ENCODE measurements around the gene APLF. TPM values are rescaled to one million over a fixed set of nuclear protein-coding genes. Genes with fewer than 3 reads are reported as not detected.

The APLF gene
- total and polyA plus RNA-seq, 9 donors = 1.1 to 5.5 (median 1.4) TPM

GRCh38 chr2:68458981-68459380 lies 8.4 kb upstream of the APLF start:
- DNase-seq = no peak
- Histone ChIP-seq H3K9me3 (replicated peaks; ENCODE audit: control insufficient read depth, low read depth, low read length) (no peaks in the 10 kb centered on the region), H3K36me3 (ENCODE audit: control insufficient read depth, insufficient read depth, low read length) (no peaks in the 10 kb centered on the region), H3K4me3 (ENCODE audit: low read length) (no peak overlapping the region), H3K4me1 (ENCODE audit: control insufficient read depth, insufficient read depth, low read length) (no peaks in the 10 kb centered on the region), H3K27ac (ENCODE audit: low read length) (no peak overlapping the region), H3K27me3 (ENCODE audit: control insufficient read depth, insufficient read depth, low read length) (no peaks in the 10 kb centered on the region)
- WGBS (ENCODE audit: insufficient coverage) = no CpG with 5 or more reads among the region's 1 CpG

GRCh38 chr2:68463287-68463877 lies 4.0 kb upstream of the APLF start:
- Histone ChIP-seq H3K4me1 (ENCODE audit: control insufficient read depth, insufficient read depth, low read length) (peaks cover 4% of the 10 kb centered on the region), H3K9me3 (replicated peaks; ENCODE audit: control insufficient read depth, low read depth, low read length) (no peaks in the 10 kb centered on the region), H3K36me3 (ENCODE audit: control insufficient read depth, insufficient read depth, low read length) (no peaks in the 10 kb centered on the region), H3K27ac (ENCODE audit: low read length) (no peak overlapping the region), H3K4me3 (ENCODE audit: low read length) (no peak overlapping the region), H3K27me3 (ENCODE audit: control insufficient read depth, insufficient read depth, low read length) (no peaks in the 10 kb centered on the region)
- DNase-seq = peak; percentile 61
- no CpG with 5 or more reads among the region's 1 CpG for WGBS (ENCODE audit: insufficient coverage)

DNA sequence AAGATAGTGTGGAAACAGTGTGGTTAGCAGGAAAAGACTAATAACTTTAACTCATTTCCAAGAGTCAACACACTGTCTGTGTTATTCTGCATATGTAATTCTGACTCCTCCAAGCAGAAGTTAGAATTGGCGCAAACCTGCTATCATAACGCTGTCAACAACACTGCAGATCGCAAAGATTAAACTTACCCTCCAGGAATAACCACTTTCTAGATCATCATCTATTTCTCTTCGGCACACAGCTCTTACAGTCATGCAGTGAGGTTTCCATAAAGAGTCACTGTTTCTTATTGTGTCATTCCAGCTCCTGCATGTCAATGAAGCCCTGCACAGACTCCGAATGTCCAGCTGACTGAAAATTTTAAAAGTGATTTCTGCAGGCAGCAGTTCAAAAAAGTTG lies 2.7 kb upstream of the APLF start:
- DNase-seq = no peak
- no peaks in the 10 kb centered on the region for H3K36me3 ChIP-seq (ENCODE audit: control insufficient read depth, insufficient read depth, low read length)
- no peak overlapping the region for H3K27ac ChIP-seq (ENCODE audit: low read length)
- no peaks in the 10 kb centered on the region for H3K9me3 ChIP-seq (replicated peaks; ENCODE audit: control insufficient read depth, low read depth, low read length)
- H3K4me1 ChIP-seq (ENCODE audit: control insufficient read depth, insufficient read depth, low read length) = peaks cover 4% of the 10 kb centered on the region
- H3K4me3 ChIP-seq (ENCODE audit: low read length) = no peak overlapping the region
- H3K27me3 ChIP-seq (ENCODE audit: control insufficient read depth, insufficient read depth, low read length) = no peaks in the 10 kb centered on the region
- WGBS (ENCODE audit: insufficient coverage) = 84% methylated on average over 5 of the region's 5 CpGs

DNA sequence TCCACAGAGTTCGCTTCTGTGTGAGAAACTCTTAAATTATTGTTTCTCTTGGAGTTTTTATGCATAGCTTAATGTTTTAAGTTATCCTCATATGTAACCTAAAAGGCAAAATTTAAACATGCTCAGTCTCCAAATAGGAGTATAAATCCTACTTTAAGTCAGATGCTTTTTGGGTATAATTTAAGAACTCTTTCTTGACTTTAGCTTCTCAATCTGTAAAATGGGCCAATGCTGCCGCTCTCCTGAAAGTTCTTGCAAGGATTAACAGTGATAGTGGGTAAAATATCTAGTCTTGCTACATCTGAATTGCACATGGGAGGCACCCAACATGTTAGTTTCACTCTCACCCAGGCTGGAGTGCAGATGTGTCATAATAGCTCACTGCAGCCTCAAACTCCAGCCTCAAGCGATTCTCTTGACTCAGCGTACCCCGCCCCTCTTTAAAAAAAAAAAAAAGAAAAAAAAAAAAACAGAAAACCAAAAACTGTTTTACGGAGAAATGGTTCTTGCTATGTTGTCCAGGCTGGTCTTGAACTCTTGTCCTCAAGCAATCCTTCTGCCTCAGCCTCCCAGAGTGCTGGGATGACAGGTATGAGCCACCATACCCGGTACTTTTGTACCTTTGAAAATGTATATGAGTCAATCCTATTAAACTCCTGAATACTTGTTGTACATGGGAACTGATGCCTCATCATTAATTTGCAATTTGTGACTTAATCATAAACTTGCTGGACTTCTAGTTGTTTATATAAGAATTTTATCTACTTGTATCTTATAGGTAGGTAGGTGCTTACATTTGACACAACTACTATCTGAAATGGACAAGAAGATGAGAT lies 2.1 kb upstream of the APLF start:
- Histone ChIP-seq H3K9me3 (replicated peaks; ENCODE audit: control insufficient read depth, low read depth, low read length) (no peaks in the 10 kb centered on the region), H3K27me3 (ENCODE audit: control insufficient read depth, insufficient read depth, low read length) (no peaks in the 10 kb centered on the region), H3K27ac (ENCODE audit: low read length) (no peak overlapping the region), H3K4me1 (ENCODE audit: control insufficient read depth, insufficient read depth, low read length) (peaks cover 4% of the 10 kb centered on the region), H3K4me3 (ENCODE audit: low read length) (no peak overlapping the region), H3K36me3 (ENCODE audit: control insufficient read depth, insufficient read depth, low read length) (no peaks in the 10 kb centered on the region)
- no peak for DNase-seq
- WGBS (ENCODE audit: insufficient coverage) = no CpG with 5 or more reads among the region's 7 CpGs

DNA sequence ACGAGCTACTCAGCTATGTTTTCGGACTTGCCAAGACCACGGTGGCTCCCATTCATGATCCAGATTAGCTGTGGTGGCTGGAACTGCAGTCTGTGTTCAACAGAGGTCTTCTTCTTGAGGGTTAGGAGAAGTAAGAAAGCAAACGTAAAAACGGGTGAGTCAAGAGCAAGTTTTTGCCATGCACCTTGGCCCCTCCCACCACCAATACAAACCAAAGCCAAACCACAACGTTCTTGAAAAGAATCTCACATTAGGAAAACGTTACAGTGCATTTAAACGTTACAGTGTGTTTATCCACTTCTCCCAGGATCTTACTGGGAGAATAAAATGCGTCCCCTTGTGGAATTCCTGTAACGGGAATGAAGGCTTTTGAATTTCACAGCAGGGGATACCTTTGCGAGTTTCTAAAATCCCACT lies 1.0 kb upstream of the APLF start:
- H3K36me3 ChIP-seq (ENCODE audit: control insufficient read depth, insufficient read depth, low read length) = no peaks in the 10 kb centered on the region
- H3K27ac ChIP-seq (ENCODE audit: low read length) = peak overlapping the region; percentile 91
- H3K27me3 ChIP-seq (ENCODE audit: control insufficient read depth, insufficient read depth, low read length) = no peaks in the 10 kb centered on the region
- peaks cover 4% of the 10 kb centered on the region for H3K4me1 ChIP-seq (ENCODE audit: control insufficient read depth, insufficient read depth, low read length)
- peak overlapping the region; percentile 90 for H3K4me3 ChIP-seq (ENCODE audit: low read length)
- no peaks in the 10 kb centered on the region for H3K9me3 ChIP-seq (replicated peaks; ENCODE audit: control insufficient read depth, low read depth, low read length)
- 3% methylated on average over 4 of the region's 11 CpGs for WGBS (ENCODE audit: insufficient coverage)
- peak; percentile 33 for DNase-seq

DNA sequence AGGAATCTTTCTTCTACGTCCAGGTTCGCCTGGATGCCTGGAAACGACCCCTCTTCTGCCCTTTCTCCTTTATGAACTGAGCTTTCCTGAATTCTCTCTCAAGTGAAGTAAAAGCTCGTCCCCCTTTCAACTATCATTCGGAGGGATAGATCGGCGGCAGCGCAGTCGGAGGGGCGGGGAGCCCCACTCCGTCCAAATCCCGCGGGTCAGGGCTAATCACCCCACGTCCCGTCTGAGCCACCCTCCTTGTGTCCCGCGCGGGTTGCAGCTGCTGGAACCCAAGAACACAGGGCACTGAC lies 658 bp upstream of the APLF start:
- peak overlapping the region; percentile 91 for H3K27ac ChIP-seq (ENCODE audit: low read length)
- peaks cover 4% of the 10 kb centered on the region for H3K4me1 ChIP-seq (ENCODE audit: control insufficient read depth, insufficient read depth, low read length)
- H3K27me3 ChIP-seq (ENCODE audit: control insufficient read depth, insufficient read depth, low read length) = no peaks in the 10 kb centered on the region
- no peak for DNase-seq
- no peaks in the 10 kb centered on the region for H3K36me3 ChIP-seq (ENCODE audit: control insufficient read depth, insufficient read depth, low read length)
- H3K9me3 ChIP-seq (replicated peaks; ENCODE audit: control insufficient read depth, low read depth, low read length) = no peaks in the 10 kb centered on the region
- WGBS (ENCODE audit: insufficient coverage) = 0% methylated on average over 17 of the region's 18 CpGs
- peak overlapping the region; percentile 90 for H3K4me3 ChIP-seq (ENCODE audit: low read length)

GRCh38 chr2:68468801-68469200 lies 1.4 kb downstream of the APLF start:
- peaks cover 4% of the 10 kb centered on the region for H3K4me1 ChIP-seq (ENCODE audit: control insufficient read depth, insufficient read depth, low read length)
- 50% methylated on average over 1 of the region's 2 CpGs for WGBS (ENCODE audit: insufficient coverage)
- no peaks in the 10 kb centered on the region for H3K9me3 ChIP-seq (replicated peaks; ENCODE audit: control insufficient read depth, low read depth, low read length)
- H3K4me3 ChIP-seq (ENCODE audit: low read length) = no peak overlapping the region
- no peaks in the 10 kb centered on the region for H3K36me3 ChIP-seq (ENCODE audit: control insufficient read depth, insufficient read depth, low read length)
- no peaks in the 10 kb centered on the region for H3K27me3 ChIP-seq (ENCODE audit: control insufficient read depth, insufficient read depth, low read length)
- H3K27ac ChIP-seq (ENCODE audit: low read length) = no peak overlapping the region
- DNase-seq = no peak

DNA sequence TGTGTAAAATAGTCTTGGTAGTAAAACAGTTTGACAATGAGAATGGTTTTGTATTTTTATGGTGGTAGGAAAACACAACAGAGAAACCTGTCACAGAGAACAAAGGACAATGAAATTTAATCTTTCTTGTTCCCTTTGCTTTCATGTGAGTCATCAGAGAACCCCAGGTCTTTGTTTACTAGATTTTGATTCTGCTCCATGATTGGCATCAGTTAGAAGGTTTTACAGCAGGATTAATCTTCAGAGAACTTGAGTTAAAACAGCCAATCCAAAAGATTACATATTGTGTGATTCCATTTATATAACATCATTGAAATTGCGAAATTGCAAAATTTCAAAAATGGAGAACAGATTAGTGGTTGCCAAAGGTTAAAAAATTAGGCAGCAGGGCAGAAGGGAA lies 2.5 kb downstream of the APLF start:
- Histone ChIP-seq H3K27me3 (ENCODE audit: control insufficient read depth, insufficient read depth, low read length) (no peaks in the 10 kb centered on the region), H3K4me3 (ENCODE audit: low read length) (no peak overlapping the region), H3K4me1 (ENCODE audit: control insufficient read depth, insufficient read depth, low read length) (peaks cover 4% of the 10 kb centered on the region), H3K27ac (ENCODE audit: low read length) (no peak overlapping the region), H3K36me3 (ENCODE audit: control insufficient read depth, insufficient read depth, low read length) (no peaks in the 10 kb centered on the region), H3K9me3 (replicated peaks; ENCODE audit: control insufficient read depth, low read depth, low read length) (no peaks in the 10 kb centered on the region)
- DNase-seq = no peak
- WGBS (ENCODE audit: insufficient coverage) = no CpG with 5 or more reads among the region's 1 CpG

DNA sequence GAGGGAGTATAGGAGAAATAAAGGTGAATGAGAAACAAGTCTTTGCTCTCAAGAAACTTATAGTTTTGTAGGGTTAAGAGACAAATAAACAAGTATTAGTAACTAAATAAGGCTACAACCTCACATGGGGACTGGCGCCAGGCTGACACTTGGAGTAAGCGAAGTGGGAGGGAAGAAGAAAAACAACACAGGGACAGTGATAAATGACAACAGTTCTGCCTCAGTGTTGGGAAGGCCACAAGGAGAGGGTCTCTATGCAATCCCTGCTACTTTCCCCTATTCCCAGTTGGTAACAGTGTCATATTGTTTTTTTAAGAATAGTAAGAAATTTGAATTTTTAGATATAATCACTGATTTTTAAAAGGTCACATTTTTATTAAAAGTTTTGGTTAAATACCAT lies 4.0 kb downstream of the APLF start:
- peaks cover under 1% of the 10 kb centered on the region for H3K4me1 ChIP-seq (ENCODE audit: control insufficient read depth, insufficient read depth, low read length)
- no peaks in the 10 kb centered on the region for H3K27me3 ChIP-seq (ENCODE audit: control insufficient read depth, insufficient read depth, low read length)
- no peak overlapping the region for H3K4me3 ChIP-seq (ENCODE audit: low read length)
- DNase-seq = no peak
- H3K9me3 ChIP-seq (replicated peaks; ENCODE audit: control insufficient read depth, low read depth, low read length) = no peaks in the 10 kb centered on the region
- no peaks in the 10 kb centered on the region for H3K36me3 ChIP-seq (ENCODE audit: control insufficient read depth, insufficient read depth, low read length)
- WGBS (ENCODE audit: insufficient coverage) = no CpG with 5 or more reads among the region's 2 CpGs
- no peak overlapping the region for H3K27ac ChIP-seq (ENCODE audit: low read length)

DNA sequence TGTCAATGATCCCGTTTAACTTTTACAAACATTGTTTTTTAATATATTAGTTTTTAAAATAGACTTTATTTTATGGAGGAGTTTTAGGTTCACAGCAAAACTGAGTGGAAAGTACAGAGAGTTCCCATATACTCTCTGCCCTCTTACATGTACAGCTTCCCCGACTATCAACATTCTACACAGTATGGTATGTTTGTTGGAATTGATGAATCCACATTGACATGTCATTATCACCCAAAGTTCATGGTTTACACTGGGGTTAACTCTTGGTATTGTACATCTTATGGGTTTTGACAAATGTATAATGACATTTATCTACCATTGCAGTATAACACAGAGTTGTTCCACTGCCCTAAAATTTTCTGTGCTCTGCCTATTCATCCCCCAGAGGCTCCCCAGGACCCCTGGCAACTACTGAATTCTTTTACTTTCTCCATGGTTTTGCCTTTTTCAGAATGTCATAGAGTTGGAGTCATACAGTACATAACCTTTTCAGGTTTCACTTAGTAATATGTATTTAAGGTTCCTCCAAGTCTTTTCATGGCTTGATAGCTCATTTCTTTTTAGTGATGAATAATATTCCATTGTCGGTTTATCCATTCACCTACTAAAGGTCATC lies 5.5 kb downstream of the APLF start:
- no peaks in the 10 kb centered on the region for H3K9me3 ChIP-seq (replicated peaks; ENCODE audit: control insufficient read depth, low read depth, low read length)
- no peak overlapping the region for H3K27ac ChIP-seq (ENCODE audit: low read length)
- WGBS (ENCODE audit: insufficient coverage) = no CpG with 5 or more reads among the region's 3 CpGs
- no peak for DNase-seq
- H3K4me3 ChIP-seq (ENCODE audit: low read length) = no peak overlapping the region
- no peaks in the 10 kb centered on the region for H3K36me3 ChIP-seq (ENCODE audit: control insufficient read depth, insufficient read depth, low read length)
- no peaks in the 10 kb centered on the region for H3K27me3 ChIP-seq (ENCODE audit: control insufficient read depth, insufficient read depth, low read length)
- H3K4me1 ChIP-seq (ENCODE audit: control insufficient read depth, insufficient read depth, low read length) = no peaks in the 10 kb centered on the region

Data from muscle of leg (tissue), 11 donors.